HepG2 (cell line): ENCODE measurements around the gene CTAGE9. TPM values are rescaled to one million over a fixed set of nuclear protein-coding genes. Genes with fewer than 3 reads are reported as not detected.

Source experiments
- ATAC-seq: fragments of 200-7000 bp; cut with Tn5 transposase; 3 replicates; pipeline ENCODE4 v1.9.1; 2020; ENCODE audit warnings: mild to moderate bottlenecking, moderate library complexity
- BruUV-seq: library from RNA; stranded (reverse); fragments of 400-500 nt; replicated peaks from 2 replicates; lab custom pipeline; 2021; lab: Mats Ljungman, UMichigan
- CTCF ChIA-PET: fragments of 300-600 bp; formaldehyde crosslinking; extraction: SDS; loops from one replicate; lab custom pipeline; 2021; ENCODE audit warnings: low total read pairs, inconsistent platforms, low intra/inter-chr PET ratio; lab: Yijun Ruan, JAX
- POLR2A ChIA-PET: fragments of 350-600 bp; sonication (Branson Sonifier 250); formaldehyde crosslinking; loops from one replicate; lab custom pipeline; 2020; ENCODE audit warnings: antibody characterized with exemption, inconsistent platforms; lab: Yijun Ruan, JAX
- DNase-seq: peaks from one replicate; pipeline ENCODE4 v3.0.0-alpha.2; 2015; ENCODE audit warnings: low spot score
- FAIRE-seq: peaks from 3 replicates; lab custom pipeline; 2011; peaks lifted over from hg19 to GRCh38; lab: Jason Lieb, UNC
- H2AFZ ChIP-seq: one replicate; pipeline ENCODE4 v1.6.1; 2011; ENCODE audit warnings: low read length, inconsistent platforms
- H3K27ac ChIP-seq: fragments of 300-600 bp; 3 replicates; pipeline ENCODE4 v1.8.0; 2011; ENCODE audit warnings: mixed run types, mild to moderate bottlenecking, mixed read lengths, low read length, inconsistent platforms; ENCODE audit not compliant: insufficient read depth; ENCODE audit errors: extremely low read length
- H3K27me3 ChIP-seq, 2 experiments: fragments of 200-600 bp in 1 of 2; 2 replicates in 1 of 2; 3 replicates in 1 of 2; pipeline versions ENCODE4 v1.6.0 to v1.8.0; 2011; ENCODE audit warnings: low read length in 2 of 2, mild to moderate bottlenecking in 2 of 2, moderate library complexity in 2 of 2, inconsistent platforms in 1 of 2; ENCODE audit not compliant: insufficient read depth in 2 of 2, control insufficient read depth in 1 of 2
- H3K36me3 ChIP-seq, 2 experiments: fragments of 200-600 bp in 1 of 2; replicated peaks in 1 of 2; 2 replicates in 1 of 2; 3 replicates in 1 of 2; pipeline versions ENCODE4 v1.5.1 to v1.8.0; 2011; ENCODE audit warnings: low read length in 2 of 2, inconsistent platforms in 1 of 2; ENCODE audit not compliant: insufficient read depth in 2 of 2, control insufficient read depth in 1 of 2
- H3K4me1 ChIP-seq: 2 replicates; pipeline ENCODE4 v1.5.1; 2012; ENCODE audit warnings: low read length, inconsistent platforms; ENCODE audit not compliant: insufficient read depth
- H3K4me2 ChIP-seq: 2 replicates; pipeline ENCODE4 v1.6.0; 2011; ENCODE audit warnings: low read depth, low read length, inconsistent platforms
- H3K4me3 ChIP-seq, 3 experiments: fragments of 200-600 bp in 1 of 3; sonication (generic), shearing (Covaris generic) in 1 of 3; replicated peaks in 1 of 3; 2 replicates each; pipeline ENCODE4 v1.5.1; 2011 to 2016; ENCODE audit warnings: low read length in 3 of 3, inconsistent platforms in 2 of 3, low read depth in 2 of 3, mild to moderate bottlenecking in 2 of 3, control low read depth in 1 of 3, mixed read lengths in 1 of 3; ENCODE audit not compliant: insufficient read depth in 1 of 3
- H3K79me2 ChIP-seq: one replicate; pipeline ENCODE4 v1.6.1; 2011; ENCODE audit warnings: low read length, inconsistent platforms; ENCODE audit not compliant: insufficient read depth
- H3K9ac ChIP-seq: 2 replicates; pipeline ENCODE4 v1.6.0; 2011; ENCODE audit warnings: mild to moderate bottlenecking, low read depth, low read length, inconsistent platforms; ENCODE audit not compliant: insufficient read depth
- H3K9me3 ChIP-seq: 2 replicates; pipeline ENCODE4 v1.5.1; 2012; ENCODE audit warnings: mild to moderate bottlenecking, low read length
- H4K20me1 ChIP-seq: 2 replicates; pipeline ENCODE4 v1.6.0; 2011; ENCODE audit warnings: inconsistent platforms, mild to moderate bottlenecking, low read length, moderate library complexity; ENCODE audit not compliant: insufficient read depth
- CEBPB ChIP-seq: IDR thresholded peaks from 2 replicates; pipeline ENCODE4 v1.6.1; 2011; ENCODE audit warnings: low read depth, low read length, improper control_type of control experiment, borderline replicate concordance
- CHCHD3 ChIP-seq: sonication (generic); formaldehyde crosslinking; IDR thresholded peaks from 2 replicates; pipeline ENCODE4 v1.8.0; 2022; ENCODE audit warnings: mild to moderate bottlenecking, missing genetic modification reagents, moderate library complexity
- GLMP ChIP-seq: sonication (generic); formaldehyde crosslinking; IDR thresholded peaks from 2 replicates; pipeline ENCODE4 v1.9.0; 2021; ENCODE audit warnings: missing genetic modification reagents, mild to moderate bottlenecking, borderline replicate concordance
- KDM1A ChIP-seq: IDR thresholded peaks from 2 replicates; pipeline ENCODE4 v1.6.1; 2016; ENCODE audit warnings: missing compliant biosample characterization
- NCOA5 ChIP-seq: sonication (generic); formaldehyde crosslinking; IDR thresholded peaks from 2 replicates; pipeline ENCODE4 v1.4.0; 2020; ENCODE audit warnings: missing genetic modification reagents
- RBFOX2 ChIP-seq: fragments of 200-400 bp; formaldehyde crosslinking; IDR thresholded peaks from 2 replicates; pipeline ENCODE4 v1.6.1; 2017; ENCODE audit warnings: low read depth, mild to moderate bottlenecking, low read length
- SRF ChIP-seq: IDR thresholded peaks from 2 replicates; pipeline ENCODE4 v1.6.1; 2011; ENCODE audit warnings: mild to moderate bottlenecking, low read depth, low read length, moderate library complexity
- ZNF501 ChIP-seq: sonication (generic); formaldehyde crosslinking; IDR thresholded peaks from 2 replicates; pipeline ENCODE4 v1.5.1; 2020; ENCODE audit warnings: mild to moderate bottlenecking, moderate library complexity, missing genetic modification reagents
- ZNF83 ChIP-seq: sonication (generic); formaldehyde crosslinking; IDR thresholded peaks from 2 replicates; pipeline ENCODE4 v1.4.0; 2020; ENCODE audit warnings: missing genetic modification reagents, mild to moderate bottlenecking, borderline replicate concordance
- WGBS: methylation state at CpG from one replicate; pipeline ENCODE4 v1.1.6; 2017; ENCODE audit warnings: low lambda C conversion rate; 5-methylcytosine and 5-hydroxymethylcytosine counted together
- in situ Hi-C: cut with HindIII; loops from 2 replicates; pipeline ENCODE4 v1.10.0; 2017; ENCODE audit warnings: low pct_unique_long_range_greater_than_20kb; ENCODE audit not compliant: extremely low pct_ligation_motif_present
- intact Hi-C: fragments of 100-400 bp; cut with micrococcal nuclease; formaldehyde crosslinking; loops from one replicate; pipeline ENCODE4 v1.10.0; 2022; ENCODE audit not compliant: unreplicated experiment
- polyA plus RNA-seq, 8 experiments: library from polyadenylated mRNA; depleted of rRNA in 3 of 8; stranded (reverse) in 7 of 8; unstranded in 1 of 8; fragments of >200 nt; fragmentation: Illumina TruSeq in 4 of 8; extraction: Trizol in 4 of 8; gene quantifications; 2 replicates each; pipeline versions ENCODE4 v1.2.1 to v1.2.3, GENCODE V29; 2011 to 2016; ENCODE audit warnings: low read depth in 4 of 8, missing spikeins in 1 of 8, mixed read lengths in 1 of 8; ENCODE audit not compliant: insufficient read depth in 1 of 8
- total RNA-seq, 5 experiments: library from RNA; depleted of rRNA; stranded (reverse); fragments of >200 nt; fragmentation: Illumina TruSeq; extraction: Trizol; gene quantifications; 2 replicates each; pipeline ENCODE4 v1.2.3, GENCODE V29; 2016; ENCODE audit warnings: low read depth in 1 of 5

Gene CTAGE9
- total and polyA plus RNA-seq, 2 of the 13 experiments (the other 11 are each of a cell fraction or from before 2014, with no cell fraction given) = not detected

- DNase-seq (no peak), FAIRE-seq (no peak), ATAC-seq (no peak)
- H2AFZ ChIP-seq = no peak overlapping the region
- POLR2A ChIA-PET = no interaction called here
- H3K27me3 ChIP-seq = no peaks in the 10 kb centered on the region
- TF ChIP-seq KDM1A (no peak), SRF (no peak), RBFOX2 (no peak), GLMP (CRISPR knock-in tag) (no peak)
- no peak overlapping the region for H3K4me2 ChIP-seq
- intact Hi-C loops = no loop called here
- H3K9me3 ChIP-seq = no peaks in the 10 kb centered on the region
- WGBS = 76% methylated on average over 2 of the region's 2 CpGs
- no peak overlapping the region for H3K4me3 ChIP-seq
- H3K4me1 ChIP-seq = no peaks in the 10 kb centered on the region
- H3K79me2 ChIP-seq = no peaks in the 10 kb centered on the region
- in situ Hi-C loops = loop anchor here (25.0 kb wide), 1 partner anchor 530 kb away; no protein-coding TSS in a partner anchor
- CTCF ChIA-PET = no interaction called here
- peaks cover 20 to 82% of the 10 kb centered on the region in 2 experiments for H3K36me3 ChIP-seq
- no peak overlapping the region for H3K9ac ChIP-seq
- BruUV-seq = no TSS peak
- no peak overlapping the region for H3K27ac ChIP-seq
- H4K20me1 ChIP-seq = no peaks in the 10 kb centered on the region
These were observed 28.4 kb downstream of the CTAGE9 start for GRCh38 chr6:131682442-131682841.

- ChIA-PET POLR2A (no interaction called here), CTCF (no interaction called here)
- no peaks in the 10 kb centered on the region for H3K27me3 ChIP-seq
- H3K4me3 ChIP-seq = no peak overlapping the region
- TF ChIP-seq CEBPB = peak; percentile 37; the same call in 1 of the 2 replicates
- no peak for TF ChIP-seq NCOA5 (CRISPR knock-in tag)
- TF ChIP-seq CHCHD3 (CRISPR knock-in tag) = no peak
- no peak for TF ChIP-seq ZNF501 (CRISPR knock-in tag)
- TF ChIP-seq ZNF83 = no peak
- no peak overlapping the region for H3K4me2 ChIP-seq
- no peaks in the 10 kb centered on the region for H3K79me2 ChIP-seq
- no TSS peak for BruUV-seq
- H3K36me3 ChIP-seq = peaks cover 21 to 82% of the 10 kb centered on the region in 2 experiments
- H3K4me1 ChIP-seq = no peaks in the 10 kb centered on the region
- intact Hi-C loops = no loop called here
- ATAC-seq (no peak), DNase-seq (no peak), FAIRE-seq (no peak)
- in situ Hi-C loops = loop anchor here (25.0 kb wide), 1 partner anchor 531 kb away; no protein-coding TSS in a partner anchor
- H2AFZ ChIP-seq = no peak overlapping the region
- H3K9me3 ChIP-seq = no peaks in the 10 kb centered on the region
- no peaks in the 10 kb centered on the region for H4K20me1 ChIP-seq
- H3K9ac ChIP-seq = no peak overlapping the region
- H3K27ac ChIP-seq = no peak overlapping the region
These were observed 29.2 kb downstream of the CTAGE9 start for GRCh38 chr6:131681585-131681984.
